SU-DHL-6 (cell line): ENCODE data around the gene CAPN13.

Source experiments
- EZH2phosphoT487 ChIP-seq: fragments of 200-600 bp; sonication (generic), shearing (Covaris generic); conservative IDR thresholded peaks from 2 replicates; pipeline ENCODE4 v1.6.1; 2018; ENCODE audit warnings: mild to moderate bottlenecking, antibody characterized with exemption, low read length, moderate library complexity, mixed read lengths
- TF ChIP-seq, protein P1 (sequence below): fragments of 200-600 bp; sonication (generic); IDR thresholded peaks from one replicate; pipeline ENCODE4 v1.5.1; 2017; ENCODE audit warnings: antibody characterized with exemption, mild to moderate bottlenecking, low read length, moderate library complexity; ENCODE audit not compliant: insufficient read depth, poor library complexity, severe bottlenecking

- no peak for TF ChIP-seq EZH2phosphoT487
- TF ChIP-seq, protein P1, sequence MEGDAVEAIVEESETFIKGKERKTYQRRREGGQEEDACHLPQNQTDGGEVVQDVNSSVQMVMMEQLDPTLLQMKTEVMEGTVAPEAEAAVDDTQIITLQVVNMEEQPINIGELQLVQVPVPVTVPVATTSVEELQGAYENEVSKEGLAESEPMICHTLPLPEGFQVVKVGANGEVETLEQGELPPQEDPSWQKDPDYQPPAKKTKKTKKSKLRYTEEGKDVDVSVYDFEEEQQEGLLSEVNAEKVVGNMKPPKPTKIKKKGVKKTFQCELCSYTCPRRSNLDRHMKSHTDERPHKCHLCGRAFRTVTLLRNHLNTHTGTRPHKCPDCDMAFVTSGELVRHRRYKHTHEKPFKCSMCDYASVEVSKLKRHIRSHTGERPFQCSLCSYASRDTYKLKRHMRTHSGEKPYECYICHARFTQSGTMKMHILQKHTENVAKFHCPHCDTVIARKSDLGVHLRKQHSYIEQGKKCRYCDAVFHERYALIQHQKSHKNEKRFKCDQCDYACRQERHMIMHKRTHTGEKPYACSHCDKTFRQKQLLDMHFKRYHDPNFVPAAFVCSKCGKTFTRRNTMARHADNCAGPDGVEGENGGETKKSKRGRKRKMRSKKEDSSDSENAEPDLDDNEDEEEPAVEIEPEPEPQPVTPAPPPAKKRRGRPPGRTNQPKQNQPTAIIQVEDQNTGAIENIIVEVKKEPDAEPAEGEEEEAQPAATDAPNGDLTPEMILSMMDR = no peak
These were observed 122.7 kb downstream of the CAPN13 start for GRCh38 chr2:30684516-30684915.
